ENCODE measurements around the gene ABCA4.

ABCA4 gene

DNA sequence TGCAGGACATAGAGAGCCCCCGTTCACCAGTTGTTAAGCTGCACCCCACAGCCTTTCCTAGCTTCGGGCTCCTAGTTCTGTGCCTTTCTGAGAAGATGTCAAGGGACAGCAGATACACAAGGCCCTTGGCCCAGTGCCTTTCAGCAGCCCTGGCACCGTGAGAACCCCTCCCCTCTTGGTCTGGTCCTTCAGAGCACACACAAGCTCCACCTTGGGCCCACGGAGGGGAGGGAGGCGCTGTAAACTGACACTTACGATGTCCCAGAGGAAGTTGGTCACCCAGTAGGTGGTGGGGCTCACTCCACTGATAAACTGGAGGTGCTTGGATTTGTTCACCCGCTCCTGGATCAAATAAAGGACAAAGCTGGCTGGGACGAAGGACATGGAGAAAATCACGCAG, 101.6 kb downstream of the ABCA4 start:
- TF ChIP-seq USF1 (IDR thresholded peaks at IDR 0.05) (no peak), YY1 (IDR thresholded peaks at IDR 0.05; ENCODE audit: low read depth) (no peak), EGR1 (IDR thresholded peaks at IDR 0.05) (no peak), ZBTB7A (IDR thresholded peaks at IDR 0.05; ENCODE audit: low read depth) (no peak), TCF12 (IDR thresholded peaks at IDR 0.05; ENCODE audit: low read depth) (no peak), NFIC (IDR thresholded peaks at IDR 0.05) (no peak), TAF1 (IDR thresholded peaks at IDR 0.05; ENCODE audit: low read depth) (no peak), REST (IDR thresholded peaks at IDR 0.05; ENCODE audit: low read depth) (no peak), CREB1 (IDR thresholded peaks at IDR 0.05; ENCODE audit: low read depth) (no peak), FOXM1 (IDR thresholded peaks at IDR 0.05; ENCODE audit: borderline replicate concordance, low read depth) (no peak), CEBPB (IDR thresholded peaks at IDR 0.05) (no peak), RAD21 (IDR thresholded peaks at IDR 0.05; ENCODE audit: low read depth) (no peak), EP300 (IDR thresholded peaks at IDR 0.05; ENCODE audit: borderline replicate concordance) (no peak), TEAD4 (IDR thresholded peaks at IDR 0.05) (no peak)
- TF ChIP-seq, protein P1, sequence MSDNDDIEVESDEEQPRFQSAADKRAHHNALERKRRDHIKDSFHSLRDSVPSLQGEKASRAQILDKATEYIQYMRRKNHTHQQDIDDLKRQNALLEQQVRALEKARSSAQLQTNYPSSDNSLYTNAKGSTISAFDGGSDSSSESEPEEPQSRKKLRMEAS (IDR thresholded peaks at IDR 0.05) = no peak

DNA sequence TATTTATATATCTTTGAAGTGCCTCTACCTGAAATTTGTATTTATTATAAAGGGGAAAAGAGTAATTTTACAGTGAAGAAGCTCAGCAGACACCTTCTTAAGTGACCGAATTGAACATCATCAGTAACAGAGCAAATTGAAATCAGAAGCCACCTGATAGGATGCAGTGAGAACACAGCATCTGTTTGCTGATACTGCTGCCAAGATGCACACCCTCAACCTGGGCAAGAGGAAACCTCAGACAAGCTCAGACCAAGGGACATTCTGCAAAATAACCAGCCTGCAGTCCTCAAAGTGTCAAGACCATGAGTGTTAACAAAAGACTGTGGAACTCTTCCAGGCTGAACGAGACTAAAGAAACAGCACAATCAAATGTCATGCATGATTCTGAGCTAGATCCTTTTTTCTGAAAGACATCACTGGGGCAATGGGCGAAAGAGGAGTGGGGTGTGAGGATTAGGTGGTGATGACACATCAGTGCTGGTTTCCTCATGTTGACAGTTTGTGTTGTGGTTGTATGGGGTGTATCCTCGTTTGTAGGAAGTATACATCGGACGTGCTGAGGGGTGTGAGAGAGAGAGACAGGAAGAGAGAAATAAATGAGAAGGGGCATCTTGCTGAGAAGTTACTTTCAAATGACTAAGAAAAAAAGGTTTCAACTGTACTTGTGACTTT, 103.7 kb downstream of the ABCA4 start:
- TF ChIP-seq YY1 (IDR thresholded peaks at IDR 0.05; ENCODE audit: low read depth) (no peak), CREB1 (IDR thresholded peaks at IDR 0.05; ENCODE audit: low read depth) (no peak), TAF1 (IDR thresholded peaks at IDR 0.05; ENCODE audit: low read depth) (no peak), FOXM1 (IDR thresholded peaks at IDR 0.05; ENCODE audit: borderline replicate concordance, low read depth) (no peak), NFIC (IDR thresholded peaks at IDR 0.05) (no peak), CEBPB (IDR thresholded peaks at IDR 0.05) (no peak), EGR1 (IDR thresholded peaks at IDR 0.05) (no peak)
- TF ChIP-seq, protein P1 (IDR thresholded peaks at IDR 0.05) = no peak

- TF ChIP-seq ZBTB7A (IDR thresholded peaks at IDR 0.05; ENCODE audit: low read depth) (no peak), NFIC (IDR thresholded peaks at IDR 0.05) (no peak), EGR1 (IDR thresholded peaks at IDR 0.05) (no peak), RAD21 (IDR thresholded peaks at IDR 0.05; ENCODE audit: low read depth) (no peak), FOXM1 (IDR thresholded peaks at IDR 0.05; ENCODE audit: borderline replicate concordance, low read depth) (no peak), CEBPB (IDR thresholded peaks at IDR 0.05) (no peak), YY1 (IDR thresholded peaks at IDR 0.05; ENCODE audit: low read depth) (no peak), TAF1 (IDR thresholded peaks at IDR 0.05; ENCODE audit: low read depth) (no peak), CREB1 (IDR thresholded peaks at IDR 0.05; ENCODE audit: low read depth) (no peak)
Observed at GRCh38 chr1:94015489-94015817, 105.5 kb downstream of the ABCA4 start.

- TF ChIP-seq TAF1 (IDR thresholded peaks at IDR 0.05; ENCODE audit: low read depth) = no peak
- no peak for TF ChIP-seq REST (IDR thresholded peaks at IDR 0.05; ENCODE audit: low read depth)
- no peak for TF ChIP-seq NFIC (IDR thresholded peaks at IDR 0.05)
- TF ChIP-seq, protein P1 (IDR thresholded peaks at IDR 0.05) = no peak
- no peak for TF ChIP-seq CEBPB (IDR thresholded peaks at IDR 0.05)
- no peak for TF ChIP-seq YY1 (IDR thresholded peaks at IDR 0.05; ENCODE audit: low read depth)
- no peak for TF ChIP-seq FOXM1 (IDR thresholded peaks at IDR 0.05; ENCODE audit: borderline replicate concordance, low read depth)
- TF ChIP-seq RAD21 (IDR thresholded peaks at IDR 0.05; ENCODE audit: low read depth) = no peak
Observed at GRCh38 chr1:94014635-94015488, 106.1 kb downstream of the ABCA4 start.

- TF ChIP-seq CEBPB (IDR thresholded peaks at IDR 0.05) (no peak), TAF1 (IDR thresholded peaks at IDR 0.05; ENCODE audit: low read depth) (no peak), TCF12 (IDR thresholded peaks at IDR 0.05; ENCODE audit: low read depth) (no peak), USF1 (IDR thresholded peaks at IDR 0.05) (no peak)
- TF ChIP-seq, protein P1 (IDR thresholded peaks at IDR 0.05) = no peak
Observed at GRCh38 chr1:94014087-94014486, 106.9 kb downstream of the ABCA4 start.
